Activated CD4-positive, alpha-beta T cell treated with anti-CD3 and anti-CD28 coated beads, Interleukin-2, amount 10 ng/mL, durations not matched to agents 24 days and 14 days (primary cell): Measurements from ENCODE around the gene TNFRSF6B. TPM values are rescaled to one million over a fixed set of nuclear protein-coding genes. Genes with fewer than 3 reads are reported as not detected.
"Not testable (repeated sequence)": the region's sequence is repeated elsewhere in the genome, so short reads cannot be mapped to it uniquely, and the experiment has no call there.

ENCODE experiments used
- DNase-seq: peaks from one replicate; pipeline ENCODE4 v3.0.0; 2022
- H3K27ac Mint-ChIP-seq: one replicate; pipeline ENCODE4 v1.8.0; 2022; ENCODE audit warnings: mild to moderate bottlenecking, mixed read lengths
- H3K27me3 Mint-ChIP-seq: one replicate; pipeline ENCODE4 v1.8.0; 2022; ENCODE audit warnings: mixed read lengths
- H3K36me3 Mint-ChIP-seq: one replicate; pipeline ENCODE4 v1.8.0; 2022; ENCODE audit warnings: low read depth, mild to moderate bottlenecking, mixed read lengths
- H3K4me1 Mint-ChIP-seq: one replicate; pipeline ENCODE4 v1.8.0; 2021; ENCODE audit warnings: mixed read lengths
- H3K4me3 Mint-ChIP-seq: one replicate; pipeline ENCODE4 v1.8.0; 2022; ENCODE audit warnings: mild to moderate bottlenecking, moderate library complexity, mixed read lengths
- H3K9me3 Mint-ChIP-seq: one replicate; pipeline ENCODE4 v1.8.0; 2021; ENCODE audit warnings: mixed read lengths
- intact Hi-C: fragments of 100-400 bp; cut with micrococcal nuclease; formaldehyde crosslinking; loops from one replicate; pipeline ENCODE4 v1.15.1; 2023
- total RNA-seq: library from RNA; stranded (reverse); gene quantifications from 2 replicates; pipeline ENCODE4 v1.2.3, GENCODE V29; 2022

The TNFRSF6B gene
- total RNA-seq: not detected in 2 replicates

- no peaks in the 10 kb centered on the region for H3K27me3 Mint-ChIP-seq
- no peaks in the 10 kb centered on the region for H3K9me3 Mint-ChIP-seq
- H3K36me3 Mint-ChIP-seq: peaks cover 20% of the 10 kb centered on the region
- H3K4me3 Mint-ChIP-seq: no peak within 1 kb of the TSS
- intact Hi-C loops: no loop called here
- no peak for DNase-seq
- no peak within 1 kb of the TSS for H3K27ac Mint-ChIP-seq
- H3K4me1 Mint-ChIP-seq: peaks cover 11% of the 10 kb centered on the region
Observed at GRCh38 chr20:63696628-63697356, at the start of gene TNFRSF6B. Gene TNFRSF6B, plus strand, starts transcription at chr20:63696652. Its CDS starts 116 bp downstream, at chr20:63696768.

- H3K4me1 Mint-ChIP-seq: peaks cover 3% of the 10 kb centered on the region
- no peaks in the 10 kb centered on the region for H3K9me3 Mint-ChIP-seq
- intact Hi-C loops: no loop called here
- H3K36me3 Mint-ChIP-seq: peaks cover 2% of the 10 kb centered on the region
- no peak for DNase-seq
- H3K4me3 Mint-ChIP-seq: no peak overlapping the region
- peaks cover 11% of the 10 kb centered on the region for H3K27me3 Mint-ChIP-seq
- H3K27ac Mint-ChIP-seq: no peak overlapping the region
Observed at GRCh38 chr20:63648190-63648589, 48.3 kb upstream of the TNFRSF6B start.

- H3K27me3 Mint-ChIP-seq: peaks cover 10% of the 10 kb centered on the region
- H3K9me3 Mint-ChIP-seq: no peaks in the 10 kb centered on the region
- H3K27ac Mint-ChIP-seq: no peak overlapping the region
- intact Hi-C loops: no loop called here
- H3K36me3 Mint-ChIP-seq: peaks cover 2% of the 10 kb centered on the region
- DNase-seq: no peak
- H3K4me3 Mint-ChIP-seq: no peak overlapping the region
- peaks cover 6% of the 10 kb centered on the region for H3K4me1 Mint-ChIP-seq
Observed at GRCh38 chr20:63648895-63649589, 47.4 kb upstream of the TNFRSF6B start.

- intact Hi-C loops, H3K9me3 Mint-ChIP-seq, H3K4me3 Mint-ChIP-seq, DNase-seq, H3K27me3 Mint-ChIP-seq, H3K36me3 Mint-ChIP-seq, H3K27ac Mint-ChIP-seq: not testable (repeated sequence)
- peaks cover 14% of the 10 kb centered on the region for H3K4me1 Mint-ChIP-seq
Observed at GRCh38 chr20:63650486-63650885, 46.0 kb upstream of the TNFRSF6B start.

- Mint-ChIP-seq H3K4me3 (peak overlapping the region; percentile 83), H3K27me3 (peaks cover 8% of the 10 kb centered on the region), H3K27ac (peak overlapping the region; percentile 74), H3K4me1 (peaks cover 14% of the 10 kb centered on the region), H3K36me3 (peaks cover 2% of the 10 kb centered on the region), H3K9me3 (no peaks in the 10 kb centered on the region)
- intact Hi-C loops: no loop called here
- no peak for DNase-seq
Observed at GRCh38 chr20:63651942-63652191, 44.6 kb upstream of the TNFRSF6B start.

- no peaks in the 10 kb centered on the region for H3K9me3 Mint-ChIP-seq
- H3K27me3 Mint-ChIP-seq: peaks cover 8% of the 10 kb centered on the region
- H3K36me3 Mint-ChIP-seq: peaks cover 2% of the 10 kb centered on the region
- peak; percentile 83 for DNase-seq
- intact Hi-C loops: no loop called here
- peaks cover 14% of the 10 kb centered on the region for H3K4me1 Mint-ChIP-seq
- peak overlapping the region; percentile 37 for H3K27ac Mint-ChIP-seq
- H3K4me3 Mint-ChIP-seq: peak overlapping the region; percentile 83
Observed at GRCh38 chr20:63652192-63652980, 44.1 kb upstream of the TNFRSF6B start.

- Mint-ChIP-seq H3K4me3 (peak within 1 kb of the TSS; percentile 84), H3K36me3 (peaks cover 2% of the 10 kb centered on the region), H3K27me3 (peaks cover 8% of the 10 kb centered on the region), H3K9me3 (no peaks in the 10 kb centered on the region), H3K27ac (peak within 1 kb of the TSS; percentile 58), H3K4me1 (peaks cover 20% of the 10 kb centered on the region)
- intact Hi-C loops: loop anchor here (1.0 kb wide), 2 partner anchors 8 to 26 kb away; partner anchors contain the start of gene GMEB2
- DNase-seq: peak; percentile 94
Observed at GRCh38 chr20:63653041-63653973, 43.1 kb upstream of the TNFRSF6B start, which contains the start of gene STMN3. Gene STMN3, minus strand, starts transcription at chr20:63653424. Its CDS starts 79 bp downstream, at chr20:63653345.

- H3K27ac Mint-ChIP-seq: peak overlapping the region; percentile 58
- intact Hi-C loops: loop anchor here (1.0 kb wide), 2 partner anchors 9 to 27 kb away; partner anchors contain the start of gene GMEB2
- H3K9me3 Mint-ChIP-seq: no peaks in the 10 kb centered on the region
- no peak for DNase-seq
- H3K27me3 Mint-ChIP-seq: peaks cover 8% of the 10 kb centered on the region
- peaks cover 22% of the 10 kb centered on the region for H3K4me1 Mint-ChIP-seq
- peaks cover 3% of the 10 kb centered on the region for H3K36me3 Mint-ChIP-seq
- H3K4me3 Mint-ChIP-seq: peak overlapping the region; percentile 84
Observed at GRCh38 chr20:63653974-63654668, 42.3 kb upstream of the TNFRSF6B start.

GRCh38 chr20:63655249-63655648, 41.2 kb upstream of the TNFRSF6B start:
- Mint-ChIP-seq H3K27ac (no peak overlapping the region), H3K4me3 (no peak overlapping the region), H3K4me1 (peaks cover 34% of the 10 kb centered on the region), H3K36me3 (peaks cover 3% of the 10 kb centered on the region), H3K27me3 (peaks cover 8% of the 10 kb centered on the region), H3K9me3 (no peaks in the 10 kb centered on the region)
- DNase-seq: no peak
- intact Hi-C loops: no loop called here

GRCh38 chr20:63656451-63656850, 40.0 kb upstream of the TNFRSF6B start:
- intact Hi-C loops: no loop called here
- H3K9me3 Mint-ChIP-seq: no peaks in the 10 kb centered on the region
- peaks cover 36% of the 10 kb centered on the region for H3K4me1 Mint-ChIP-seq
- H3K4me3 Mint-ChIP-seq: no peak overlapping the region
- peaks cover 6% of the 10 kb centered on the region for H3K36me3 Mint-ChIP-seq
- no peak for DNase-seq
- no peak overlapping the region for H3K27ac Mint-ChIP-seq
- H3K27me3 Mint-ChIP-seq: peaks cover 5% of the 10 kb centered on the region

GRCh38 chr20:63657260-63657936, 39.1 kb upstream of the TNFRSF6B start:
- H3K4me1 Mint-ChIP-seq: peaks cover 34% of the 10 kb centered on the region
- H3K27me3 Mint-ChIP-seq: peaks cover 2% of the 10 kb centered on the region
- H3K9me3 Mint-ChIP-seq: no peaks in the 10 kb centered on the region
- intact Hi-C loops: no loop called here
- H3K36me3 Mint-ChIP-seq: peaks cover 6% of the 10 kb centered on the region
- peak overlapping the region; percentile 93 for H3K4me3 Mint-ChIP-seq
- H3K27ac Mint-ChIP-seq: peak overlapping the region; percentile 89
- no peak for DNase-seq
